NCI-H2029 (cell line): ENCODE results near the gene DCC.

ENCODE experiments used
- DNase-seq: peaks from one replicate; lab custom pipeline; 2025; lab: John Stamatoyannopoulos, UW

DCC gene

GRCh38 chr18:53080687-53081086, 740.7 kb downstream of the DCC start:
- DNase-seq = no peak

GRCh38 chr18:53093636-53094035, 753.6 kb downstream of the DCC start:
- DNase-seq = no peak

- DNase-seq = no peak
Observed at GRCh38 chr18:53101536-53102105, 761.6 kb downstream of the DCC start.

GRCh38 chr18:53114441-53114840, 774.4 kb downstream of the DCC start:
- DNase-seq = no peak

- no peak for DNase-seq
Observed at GRCh38 chr18:53115876-53116585, 776.0 kb downstream of the DCC start.

GRCh38 chr18:53117851-53118250, 777.9 kb downstream of the DCC start:
- DNase-seq = no peak

GRCh38 chr18:53126210-53126609, 786.2 kb downstream of the DCC start:
- no peak for DNase-seq

GRCh38 chr18:53131001-53131400, 791.0 kb downstream of the DCC start:
- no peak for DNase-seq

- DNase-seq = no peak
Observed at GRCh38 chr18:53134711-53135110, 794.7 kb downstream of the DCC start.

GRCh38 chr18:53135654-53136053, 795.7 kb downstream of the DCC start:
- DNase-seq = no peak

GRCh38 chr18:53139746-53140500, 799.9 kb downstream of the DCC start:
- DNase-seq = no peak

GRCh38 chr18:53142005-53142404, 802.0 kb downstream of the DCC start:
- no peak for DNase-seq

- no peak for DNase-seq
Observed at GRCh38 chr18:53147472-53147871, 807.5 kb downstream of the DCC start.

- DNase-seq = no peak
Observed at GRCh38 chr18:53148123-53148522, 808.1 kb downstream of the DCC start.

GRCh38 chr18:53152476-53152875, 812.5 kb downstream of the DCC start:
- no peak for DNase-seq

GRCh38 chr18:53153281-53153680, 813.3 kb downstream of the DCC start:
- DNase-seq = no peak

- no peak for DNase-seq
Observed at GRCh38 chr18:53153800-53154199, 813.8 kb downstream of the DCC start.

- DNase-seq = no peak
Observed at GRCh38 chr18:53165770-53166169, 825.8 kb downstream of the DCC start.

- DNase-seq = no peak
Observed at GRCh38 chr18:53169346-53169745, 829.3 kb downstream of the DCC start.

GRCh38 chr18:53191634-53192033, 851.6 kb downstream of the DCC start:
- DNase-seq = no peak

GRCh38 chr18:53193870-53194269, 853.9 kb downstream of the DCC start:
- no peak for DNase-seq

GRCh38 chr18:53219853-53220252, 879.9 kb downstream of the DCC start:
- no peak for DNase-seq

- no peak for DNase-seq
Observed at GRCh38 chr18:53224128-53224778, 884.3 kb downstream of the DCC start.
